Measurements from ENCODE around the gene CIRBP.
"Not testable (repeated sequence)": the region's sequence is repeated elsewhere in the genome, so short reads cannot be mapped to it uniquely, and the experiment has no call there.

Gene CIRBP

GRCh38 chr19:1243768-1244692, 25.1 kb upstream of the CIRBP start:
- DNase-seq (ENCODE audit: low read depth in 2 of 2) = peak; percentile 70 to 82

GRCh38 chr19:1244693-1245451, 24.3 kb upstream of the CIRBP start:
- no peak for DNase-seq (ENCODE audit: low read depth in 2 of 2)

GRCh38 chr19:1245494-1246264, 23.5 kb upstream of the CIRBP start:
- DNase-seq (ENCODE audit: low read depth in 2 of 2) = no peak

GRCh38 chr19:1246265-1247087, 22.7 kb upstream of the CIRBP start:
- not testable (repeated sequence) for DNase-seq (ENCODE audit: low read depth in 2 of 2)

GRCh38 chr19:1247748-1248138, 21.4 kb upstream of the CIRBP start:
- DNase-seq (ENCODE audit: low read depth in 2 of 2) = no peak

GRCh38 chr19:1248139-1248785, 20.9 kb upstream of the CIRBP start, which contains the start of gene MIDN:
MIDN (plus strand) TSS chr19:1248583; CDS start chr19:1250297, 1,714 bp downstream.
- DNase-seq (ENCODE audit: low read depth in 2 of 2) = peak in 1 of 2 donors; percentile 69

- peak; percentile 65 to 84 for DNase-seq (ENCODE audit: low read depth in 2 of 2)
Observed at GRCh38 chr19:1248786-1249297, 20.3 kb upstream of the CIRBP start.

- peak; percentile 82 to 96 for DNase-seq (ENCODE audit: low read depth in 2 of 2)
Observed at GRCh38 chr19:1249298-1249989, 19.7 kb upstream of the CIRBP start.

- no peak for DNase-seq (ENCODE audit: low read depth in 2 of 2)
Observed at GRCh38 chr19:1249990-1250436, 19.1 kb upstream of the CIRBP start.

GRCh38 chr19:1250437-1251260, 18.5 kb upstream of the CIRBP start:
- peak in 1 of 2 donors; percentile 70 for DNase-seq (ENCODE audit: low read depth in 2 of 2)

- DNase-seq (ENCODE audit: low read depth in 2 of 2) = peak in 1 of 2 donors; percentile 64
Observed at GRCh38 chr19:1251330-1252220, 17.6 kb upstream of the CIRBP start.

GRCh38 chr19:1252221-1252820, 16.8 kb upstream of the CIRBP start:
- DNase-seq (ENCODE audit: low read depth in 2 of 2) = peak; percentile 54 to 65

- DNase-seq (ENCODE audit: low read depth in 2 of 2) = peak; percentile 54 to 75
Observed at GRCh38 chr19:1252821-1253513, 16.2 kb upstream of the CIRBP start.

GRCh38 chr19:1253514-1254080, 15.5 kb upstream of the CIRBP start:
- no peak for DNase-seq (ENCODE audit: low read depth in 2 of 2)

GRCh38 chr19:1254081-1254527, 15.0 kb upstream of the CIRBP start:
- no peak for DNase-seq (ENCODE audit: low read depth in 2 of 2)
